HepG2 (cell line): ENCODE results near the gene PRRT1B. TPM values are rescaled to one million over a fixed set of nuclear protein-coding genes. Genes with fewer than 3 reads are reported as not detected.

ENCODE experiments used
- ATAC-seq: fragments of 200-7000 bp; cut with Tn5 transposase; 3 replicates; pipeline ENCODE4 v1.9.1; 2020; ENCODE audit warnings: mild to moderate bottlenecking, moderate library complexity
- BruUV-seq: library from RNA; stranded (reverse); fragments of 400-500 nt; replicated peaks from 2 replicates; lab custom pipeline; 2021; lab: Mats Ljungman, UMichigan
- CTCF ChIA-PET: fragments of 300-600 bp; formaldehyde crosslinking; extraction: SDS; loops from one replicate; lab custom pipeline; 2021; ENCODE audit warnings: low total read pairs, inconsistent platforms, low intra/inter-chr PET ratio; lab: Yijun Ruan, JAX
- POLR2A ChIA-PET: fragments of 350-600 bp; sonication (Branson Sonifier 250); formaldehyde crosslinking; loops from one replicate; lab custom pipeline; 2020; ENCODE audit warnings: antibody characterized with exemption, inconsistent platforms; lab: Yijun Ruan, JAX
- DNase-seq: peaks from one replicate; pipeline ENCODE4 v3.0.0-alpha.2; 2015; ENCODE audit warnings: low spot score
- FAIRE-seq: peaks from 3 replicates; lab custom pipeline; 2011; peaks lifted over from hg19 to GRCh38; lab: Jason Lieb, UNC
- H2AFZ ChIP-seq: one replicate; pipeline ENCODE4 v1.6.1; 2011; ENCODE audit warnings: low read length, inconsistent platforms
- H3K27ac ChIP-seq: fragments of 300-600 bp; 3 replicates; pipeline ENCODE4 v1.8.0; 2011; ENCODE audit warnings: mixed run types, mild to moderate bottlenecking, mixed read lengths, low read length, inconsistent platforms; ENCODE audit not compliant: insufficient read depth; ENCODE audit errors: extremely low read length
- H3K27me3 ChIP-seq, 2 experiments: fragments of 200-600 bp in 1 of 2; 2 replicates in 1 of 2; 3 replicates in 1 of 2; pipeline versions ENCODE4 v1.6.0 to v1.8.0; 2011; ENCODE audit warnings: low read length in 2 of 2, mild to moderate bottlenecking in 2 of 2, moderate library complexity in 2 of 2, inconsistent platforms in 1 of 2; ENCODE audit not compliant: insufficient read depth in 2 of 2, control insufficient read depth in 1 of 2
- H3K36me3 ChIP-seq, 2 experiments: fragments of 200-600 bp in 1 of 2; replicated peaks in 1 of 2; 2 replicates in 1 of 2; 3 replicates in 1 of 2; pipeline versions ENCODE4 v1.5.1 to v1.8.0; 2011; ENCODE audit warnings: low read length in 2 of 2, inconsistent platforms in 1 of 2; ENCODE audit not compliant: insufficient read depth in 2 of 2, control insufficient read depth in 1 of 2
- H3K4me1 ChIP-seq: 2 replicates; pipeline ENCODE4 v1.5.1; 2012; ENCODE audit warnings: low read length, inconsistent platforms; ENCODE audit not compliant: insufficient read depth
- H3K4me2 ChIP-seq: 2 replicates; pipeline ENCODE4 v1.6.0; 2011; ENCODE audit warnings: low read depth, low read length, inconsistent platforms
- H3K4me3 ChIP-seq, 3 experiments: fragments of 200-600 bp in 1 of 3; sonication (generic), shearing (Covaris generic) in 1 of 3; replicated peaks in 1 of 3; 2 replicates each; pipeline ENCODE4 v1.5.1; 2011 to 2016; ENCODE audit warnings: low read length in 3 of 3, inconsistent platforms in 2 of 3, low read depth in 2 of 3, mild to moderate bottlenecking in 2 of 3, control low read depth in 1 of 3, mixed read lengths in 1 of 3; ENCODE audit not compliant: insufficient read depth in 1 of 3
- H3K79me2 ChIP-seq: one replicate; pipeline ENCODE4 v1.6.1; 2011; ENCODE audit warnings: low read length, inconsistent platforms; ENCODE audit not compliant: insufficient read depth
- H3K9ac ChIP-seq: 2 replicates; pipeline ENCODE4 v1.6.0; 2011; ENCODE audit warnings: mild to moderate bottlenecking, low read depth, low read length, inconsistent platforms; ENCODE audit not compliant: insufficient read depth
- H3K9me3 ChIP-seq: 2 replicates; pipeline ENCODE4 v1.5.1; 2012; ENCODE audit warnings: mild to moderate bottlenecking, low read length
- H4K20me1 ChIP-seq: 2 replicates; pipeline ENCODE4 v1.6.0; 2011; ENCODE audit warnings: inconsistent platforms, mild to moderate bottlenecking, low read length, moderate library complexity; ENCODE audit not compliant: insufficient read depth
- DMAP1 ChIP-seq: IDR thresholded peaks from 2 replicates; pipeline ENCODE4 v1.6.1; 2016
- SALL1 ChIP-seq: sonication (generic); formaldehyde crosslinking; IDR thresholded peaks from 2 replicates; pipeline ENCODE4 v1.8.0; 2022; ENCODE audit warnings: mild to moderate bottlenecking, missing genetic modification reagents
- THAP9 ChIP-seq: sonication (generic); formaldehyde crosslinking; IDR thresholded peaks from 2 replicates; pipeline ENCODE4; 2020; ENCODE audit warnings: missing genetic modification reagents, mild to moderate bottlenecking, borderline replicate concordance
- ZBTB20 ChIP-seq: sonication (generic); formaldehyde crosslinking; IDR thresholded peaks from 2 replicates; pipeline ENCODE4 v1.8.1; 2023; ENCODE audit warnings: missing genetic modification reagents, low read depth, mild to moderate bottlenecking, borderline replicate concordance
- ZNF224 ChIP-seq: sonication (generic); formaldehyde crosslinking; IDR thresholded peaks from 2 replicates; pipeline ENCODE4 v1.5.0; 2020; ENCODE audit warnings: mild to moderate bottlenecking, missing genetic modification reagents
- ZNF354B ChIP-seq: sonication (generic); formaldehyde crosslinking; IDR thresholded peaks from 2 replicates; pipeline ENCODE4 v1.8.0; 2022; ENCODE audit warnings: mild to moderate bottlenecking, missing genetic modification reagents
- ZNF550 ChIP-seq: sonication (generic); formaldehyde crosslinking; IDR thresholded peaks from 2 replicates; pipeline ENCODE4 v1.4.0; 2020; ENCODE audit warnings: mild to moderate bottlenecking, missing genetic modification reagents, borderline replicate concordance
- ZNF83 ChIP-seq: sonication (generic); formaldehyde crosslinking; IDR thresholded peaks from 2 replicates; pipeline ENCODE4 v1.4.0; 2020; ENCODE audit warnings: missing genetic modification reagents, mild to moderate bottlenecking, borderline replicate concordance
- WGBS: methylation state at CpG from one replicate; pipeline ENCODE4 v1.1.6; 2017; ENCODE audit warnings: low lambda C conversion rate; 5-methylcytosine and 5-hydroxymethylcytosine counted together
- in situ Hi-C: cut with HindIII; loops from 2 replicates; pipeline ENCODE4 v1.10.0; 2017; ENCODE audit warnings: low pct_unique_long_range_greater_than_20kb; ENCODE audit not compliant: extremely low pct_ligation_motif_present
- intact Hi-C: fragments of 100-400 bp; cut with micrococcal nuclease; formaldehyde crosslinking; loops from one replicate; pipeline ENCODE4 v1.10.0; 2022; ENCODE audit not compliant: unreplicated experiment
- polyA plus RNA-seq, 8 experiments: library from polyadenylated mRNA; depleted of rRNA in 3 of 8; stranded (reverse) in 7 of 8; unstranded in 1 of 8; fragments of >200 nt; fragmentation: Illumina TruSeq in 4 of 8; extraction: Trizol in 4 of 8; gene quantifications; 2 replicates each; pipeline versions ENCODE4 v1.2.1 to v1.2.3, GENCODE V29; 2011 to 2016; ENCODE audit warnings: low read depth in 4 of 8, missing spikeins in 1 of 8, mixed read lengths in 1 of 8; ENCODE audit not compliant: insufficient read depth in 1 of 8
- total RNA-seq, 5 experiments: library from RNA; depleted of rRNA; stranded (reverse); fragments of >200 nt; fragmentation: Illumina TruSeq; extraction: Trizol; gene quantifications; 2 replicates each; pipeline ENCODE4 v1.2.3, GENCODE V29; 2016; ENCODE audit warnings: low read depth in 1 of 5
- TF ChIP-seq, protein P1 (sequence below): sonication (generic); formaldehyde crosslinking; IDR thresholded peaks from 2 replicates; pipeline ENCODE4 v1.4.0; 2020; ENCODE audit warnings: missing genetic modification reagents, mild to moderate bottlenecking, borderline replicate concordance

Gene PRRT1B
- total and polyA plus RNA-seq, 2 of the 13 experiments (the other 11 are each of a cell fraction or from before 2014, with no cell fraction given), result not detected

DNA sequence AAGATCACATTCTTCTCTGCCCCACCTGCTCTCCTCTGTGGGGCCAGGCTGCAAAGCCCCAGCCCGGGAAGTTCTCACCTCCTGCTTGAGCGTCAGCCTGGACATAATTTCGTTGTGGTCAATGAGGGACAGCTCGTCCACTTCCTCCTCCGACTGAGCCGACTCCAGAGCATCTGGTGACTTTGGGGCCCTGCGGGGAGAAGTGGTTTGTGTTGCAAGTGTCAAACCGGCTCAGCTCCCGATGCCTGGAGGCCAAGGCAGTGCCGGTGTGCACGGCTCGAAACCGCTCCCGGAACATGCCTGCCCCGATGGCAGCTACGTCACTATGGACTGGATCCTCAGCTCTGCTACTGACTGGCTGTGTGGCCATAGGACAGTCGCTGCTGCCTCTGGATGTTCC lies 52.8 kb downstream of the PRRT1B start:
- ChIA-PET POLR2A (no interaction called here), CTCF (no interaction called here)
- ATAC-seq (no peak), FAIRE-seq (no peak), DNase-seq (no peak)
- no peaks in the 10 kb centered on the region for H3K79me2 ChIP-seq
- WGBS, result 98% methylated on average over 7 of the region's 17 CpGs
- no peak overlapping the region for H2AFZ ChIP-seq
- no peak overlapping the region for H3K4me2 ChIP-seq
- H3K9ac ChIP-seq, result no peak overlapping the region
- H3K27ac ChIP-seq, result no peak overlapping the region
- intact Hi-C loops, result no loop called here
- H3K36me3 ChIP-seq, result peaks cover 19 to 42% of the 10 kb centered on the region in 2 experiments; a peak in 4 of 5 replicates
- TF ChIP-seq ZNF354B (CRISPR knock-in tag) (no peak), ZBTB20 (CRISPR knock-in tag) (no peak), ZNF224 (CRISPR knock-in tag) (no peak), SALL1 (no peak), DMAP1 (CRISPR knock-in tag) (no peak), ZNF550 (CRISPR knock-in tag) (no peak), THAP9 (CRISPR knock-in tag) (no peak), ZNF83 (no peak)
- TF ChIP-seq, protein P1, sequence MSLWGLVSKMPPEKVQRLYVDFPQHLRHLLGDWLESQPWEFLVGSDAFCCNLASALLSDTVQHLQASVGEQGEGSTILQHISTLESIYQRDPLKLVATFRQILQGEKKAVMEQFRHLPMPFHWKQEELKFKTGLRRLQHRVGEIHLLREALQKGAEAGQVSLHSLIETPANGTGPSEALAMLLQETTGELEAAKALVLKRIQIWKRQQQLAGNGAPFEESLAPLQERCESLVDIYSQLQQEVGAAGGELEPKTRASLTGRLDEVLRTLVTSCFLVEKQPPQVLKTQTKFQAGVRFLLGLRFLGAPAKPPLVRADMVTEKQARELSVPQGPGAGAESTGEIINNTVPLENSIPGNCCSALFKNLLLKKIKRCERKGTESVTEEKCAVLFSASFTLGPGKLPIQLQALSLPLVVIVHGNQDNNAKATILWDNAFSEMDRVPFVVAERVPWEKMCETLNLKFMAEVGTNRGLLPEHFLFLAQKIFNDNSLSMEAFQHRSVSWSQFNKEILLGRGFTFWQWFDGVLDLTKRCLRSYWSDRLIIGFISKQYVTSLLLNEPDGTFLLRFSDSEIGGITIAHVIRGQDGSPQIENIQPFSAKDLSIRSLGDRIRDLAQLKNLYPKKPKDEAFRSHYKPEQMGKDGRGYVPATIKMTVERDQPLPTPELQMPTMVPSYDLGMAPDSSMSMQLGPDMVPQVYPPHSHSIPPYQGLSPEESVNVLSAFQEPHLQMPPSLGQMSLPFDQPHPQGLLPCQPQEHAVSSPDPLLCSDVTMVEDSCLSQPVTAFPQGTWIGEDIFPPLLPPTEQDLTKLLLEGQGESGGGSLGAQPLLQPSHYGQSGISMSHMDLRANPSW (CRISPR knock-in tag), result no peak
- no peak overlapping the region for H3K4me3 ChIP-seq
- no TSS peak for BruUV-seq
- in situ Hi-C loops, result loop anchor here (25.0 kb wide), 1 partner anchor 639 kb away; no protein-coding TSS in a partner anchor
- no peaks in the 10 kb centered on the region for H4K20me1 ChIP-seq
- H3K27me3 ChIP-seq, result no peaks in the 10 kb centered on the region
- H3K9me3 ChIP-seq, result no peaks in the 10 kb centered on the region
- H3K4me1 ChIP-seq, result peaks cover 36% of the 10 kb centered on the region
